Spinal cord (tissue), 10 donors: ENCODE data around the gene POLR1B. TPM values are rescaled to one million over a fixed set of nuclear protein-coding genes. Genes with fewer than 3 reads are reported as not detected.
A peak's percentile ranks its signal among the peaks of the same experiment; 100 is the strongest.

ENCODE experiments used
- DNase-seq, 6 donors: peaks; one replicate each; pipeline versions ENCODE4 v3.0.0 to v3.0.0-alpha.2; 2013 to 2015; ENCODE audit warnings: low spot score in 6 of 6, low read depth in 4 of 6
- H3K27ac ChIP-seq: one replicate; pipeline ENCODE4 v1.5.1; 2013; ENCODE audit warnings: low read depth, low read length, control low read depth
- H3K27me3 ChIP-seq: one replicate; pipeline ENCODE4 v1.6.1; 2013; ENCODE audit warnings: low read length; ENCODE audit not compliant: control insufficient read depth, insufficient read depth
- H3K36me3 ChIP-seq: one replicate; pipeline ENCODE4 v1.6.1; 2013; ENCODE audit warnings: low read length; ENCODE audit not compliant: control insufficient read depth, insufficient read depth
- H3K4me1 ChIP-seq: one replicate; pipeline ENCODE4 v1.6.1; 2013; ENCODE audit warnings: low read length; ENCODE audit not compliant: control insufficient read depth, insufficient read depth
- H3K4me3 ChIP-seq: one replicate; pipeline ENCODE4 v1.5.1; 2013; ENCODE audit warnings: low read depth, low read length, control low read depth
- H3K9me3 ChIP-seq: one replicate; pipeline ENCODE4 v1.6.1; 2013; ENCODE audit warnings: low read length; ENCODE audit not compliant: control insufficient read depth, insufficient read depth
- WGBS: methylation state at CpG from one replicate; pipeline ENCODE4 v1.1.5; 2013; ENCODE audit warnings: missing lambda C conversion rate; ENCODE audit not compliant: insufficient coverage; 5-methylcytosine and 5-hydroxymethylcytosine counted together
- polyA plus RNA-seq, 2 donors: library from polyadenylated mRNA; unstranded; fragments of 120-200 nt; gene quantifications; one replicate each; pipeline ENCODE4 v1.2.1, GENCODE V29; 2013; ENCODE audit not compliant: insufficient read length in 2 of 2
- total RNA-seq, 2 donors: library from RNA; depleted of rRNA in 1 of 2; stranded (reverse); fragments of 120-200 nt in 1 of 2; fragments of >200 nt in 1 of 2; gene quantifications; one replicate each; pipeline versions ENCODE4 v1.2.3 to v1.2.4, GENCODE V29; 2013 to 2014
- donor health status: healthy.

POLR1B gene
- total and polyA plus RNA-seq, 4 donors = 15.1 to 27.5 (median 17.0) TPM

GRCh38 chr2:112577756-112578155 lies 35.5 kb downstream of the POLR1B start:
- Histone ChIP-seq H3K27me3 (no peaks in the 10 kb centered on the region), H3K36me3 (peaks cover 15% of the 10 kb centered on the region), H3K9me3 (no peaks in the 10 kb centered on the region), H3K4me1 (peaks cover 4% of the 10 kb centered on the region), H3K4me3 (no peak overlapping the region), H3K27ac (no peak overlapping the region)
- DNase-seq = no peak
- WGBS = 49% methylated on average over 2 of the region's 5 CpGs

DNA sequence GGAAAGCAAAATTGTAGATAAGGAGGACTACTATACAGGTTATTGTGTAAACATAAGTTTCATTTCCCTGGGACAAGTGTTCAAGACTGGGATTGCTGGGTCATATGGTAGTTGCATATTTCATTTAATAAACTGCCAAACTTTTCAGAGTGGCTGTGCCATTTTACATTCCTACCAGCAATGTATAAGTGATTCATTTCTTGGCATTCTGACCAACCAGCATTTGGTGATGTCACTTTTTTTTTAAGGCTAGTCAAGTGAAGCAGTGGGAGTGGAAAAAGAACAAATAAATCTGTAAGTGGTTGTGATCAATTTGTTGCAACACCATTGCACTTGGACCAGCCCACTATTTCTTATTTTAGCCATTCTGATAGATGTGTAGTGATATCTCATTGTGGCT lies 37.0 kb downstream of the POLR1B start:
- no peak overlapping the region for H3K4me3 ChIP-seq
- H3K9me3 ChIP-seq = no peaks in the 10 kb centered on the region
- peak in 2 of 6 donors; percentile 28 to 80 for DNase-seq
- no peaks in the 10 kb centered on the region for H3K27me3 ChIP-seq
- H3K27ac ChIP-seq = no peak overlapping the region
- H3K4me1 ChIP-seq = peaks cover 6% of the 10 kb centered on the region
- peaks cover 11% of the 10 kb centered on the region for H3K36me3 ChIP-seq

- Histone ChIP-seq H3K36me3 (peaks cover 4% of the 10 kb centered on the region), H3K4me1 (peaks cover 11% of the 10 kb centered on the region), H3K9me3 (no peaks in the 10 kb centered on the region), H3K27me3 (no peaks in the 10 kb centered on the region), H3K27ac (no peak overlapping the region), H3K4me3 (no peak overlapping the region)
- WGBS = 80% methylated on average over 1 of the region's 7 CpGs
- DNase-seq = no peak
Observed at GRCh38 chr2:112580084-112580483, 37.8 kb downstream of the POLR1B start.

GRCh38 chr2:112582314-112582746 lies 40.1 kb downstream of the POLR1B start:
- H3K9me3 ChIP-seq = no peaks in the 10 kb centered on the region
- H3K4me3 ChIP-seq = no peak overlapping the region
- H3K27ac ChIP-seq = no peak overlapping the region
- DNase-seq = peak in 4 of 6 donors; percentile 19 to 86 (median 56)
- H3K4me1 ChIP-seq = peaks cover 25% of the 10 kb centered on the region
- H3K36me3 ChIP-seq = peaks cover 16% of the 10 kb centered on the region
- H3K27me3 ChIP-seq = no peaks in the 10 kb centered on the region
- 77% methylated on average over 8 of the region's 10 CpGs for WGBS

GRCh38 chr2:112583497-112584133 lies 41.4 kb downstream of the POLR1B start:
- DNase-seq = peak in 5 of 6 donors; percentile 6 to 48 (median 36)
- Histone ChIP-seq H3K4me3 (peak overlapping the region; percentile 68), H3K36me3 (peaks cover 23% of the 10 kb centered on the region), H3K27me3 (no peaks in the 10 kb centered on the region), H3K9me3 (no peaks in the 10 kb centered on the region), H3K4me1 (peaks cover 27% of the 10 kb centered on the region), H3K27ac (peak overlapping the region; percentile 95)
- WGBS = 18% methylated on average over 15 of the region's 19 CpGs

DNA sequence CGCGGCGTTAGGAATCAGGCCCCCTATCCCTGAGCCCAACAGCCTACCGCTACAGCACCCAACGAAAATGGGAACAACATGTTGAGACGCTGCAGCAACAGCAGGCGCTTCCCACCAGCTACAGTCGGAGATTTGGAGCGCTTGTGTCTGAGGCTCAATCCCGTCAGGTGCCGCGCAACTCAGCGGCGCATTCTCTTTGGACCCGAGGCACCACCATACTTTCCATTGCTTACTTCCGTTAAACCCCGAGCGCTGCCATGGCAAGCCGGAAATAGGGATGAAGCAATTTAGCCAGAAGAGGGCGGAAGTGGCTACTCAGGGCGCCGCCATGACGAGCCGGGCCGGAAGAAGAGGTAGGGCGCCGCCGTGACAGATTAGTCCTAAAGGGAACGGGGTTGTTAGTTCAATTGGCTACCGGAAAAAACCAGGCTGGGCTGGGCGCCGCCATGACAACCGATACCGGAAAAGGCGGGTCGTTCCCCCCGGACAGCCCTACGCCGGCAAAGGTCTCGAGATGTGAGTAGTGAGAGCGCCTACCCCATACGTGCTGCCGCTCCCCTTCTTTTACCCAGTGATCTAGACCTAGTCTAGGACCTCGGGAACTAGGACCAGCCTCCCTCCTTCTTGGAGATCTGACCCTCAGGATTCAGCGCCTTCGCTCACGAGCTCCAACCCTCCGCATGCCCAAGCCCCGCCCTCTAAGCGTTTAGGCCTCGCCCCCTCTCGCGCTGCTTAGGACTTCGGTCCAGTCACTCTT lies 42.0 kb downstream of the POLR1B start, which contains the start of gene CHCHD5:
CHCHD5 (plus strand) TSS at position 476 of the 757 bp plus-strand sequence; CDS start at position 515, 39 bp downstream.
- Histone ChIP-seq H3K4me3 (peak within 1 kb of the TSS; percentile 68), H3K27me3 (no peaks in the 10 kb centered on the region), H3K9me3 (no peaks in the 10 kb centered on the region), H3K4me1 (peaks cover 28% of the 10 kb centered on the region), H3K36me3 (peaks cover 28% of the 10 kb centered on the region), H3K27ac (peak within 1 kb of the TSS; percentile 95)
- 0% methylated on average over 54 of the region's 54 CpGs for WGBS
- DNase-seq = peak; percentile 90 to 99 (median 93)

DNA sequence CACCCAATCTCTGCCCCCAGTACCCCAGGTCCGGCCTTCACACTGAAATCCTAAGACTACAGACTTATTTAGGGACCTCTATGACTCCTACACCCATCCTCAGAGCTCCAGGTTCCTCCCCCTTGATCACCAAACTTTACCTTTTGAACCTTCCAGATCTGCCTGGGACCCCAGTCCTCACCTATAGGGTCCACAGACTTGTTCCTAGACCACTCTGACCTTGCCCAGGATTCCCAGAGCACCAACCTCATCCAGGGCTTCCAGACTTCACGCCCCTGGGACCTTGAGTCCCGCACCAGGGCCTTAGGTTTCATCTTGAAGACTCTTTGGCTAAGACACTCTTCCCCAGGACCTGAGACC lies 42.6 kb downstream of the POLR1B start:
- peak overlapping the region; percentile 68 for H3K4me3 ChIP-seq
- H3K27ac ChIP-seq = peak overlapping the region; percentile 95
- peaks cover 28% of the 10 kb centered on the region for H3K36me3 ChIP-seq
- 49% methylated on average over 3 of the region's 3 CpGs for WGBS
- H3K9me3 ChIP-seq = no peaks in the 10 kb centered on the region
- peaks cover 28% of the 10 kb centered on the region for H3K4me1 ChIP-seq
- H3K27me3 ChIP-seq = no peaks in the 10 kb centered on the region
- peak in 1 of 6 donors; percentile 2 for DNase-seq

DNA sequence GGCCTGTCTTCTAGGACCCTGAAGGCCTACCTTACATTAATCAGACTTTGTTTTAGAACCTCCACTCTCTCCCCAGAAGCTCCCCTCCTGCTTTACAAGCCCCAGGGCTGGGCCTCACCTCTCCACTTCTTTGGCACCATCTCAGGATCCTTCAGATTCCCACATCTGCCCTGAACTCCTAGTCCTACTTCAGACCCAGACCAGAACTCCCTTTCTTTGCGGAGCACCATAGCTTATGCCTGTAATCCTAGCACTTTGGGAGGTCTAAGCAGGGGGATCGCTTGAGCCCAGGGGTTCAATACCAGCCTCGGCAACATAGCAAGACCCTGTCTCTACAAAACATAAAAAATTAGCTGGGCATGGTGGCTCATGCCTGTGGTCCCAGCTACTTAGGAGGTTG lies 43.1 kb downstream of the POLR1B start:
- H3K27me3 ChIP-seq = no peaks in the 10 kb centered on the region
- H3K27ac ChIP-seq = no peak overlapping the region
- no peaks in the 10 kb centered on the region for H3K9me3 ChIP-seq
- peak overlapping the region; percentile 68 for H3K4me3 ChIP-seq
- WGBS = 89% methylated on average over 3 of the region's 3 CpGs
- DNase-seq = no peak
- peaks cover 31% of the 10 kb centered on the region for H3K36me3 ChIP-seq
- H3K4me1 ChIP-seq = peaks cover 28% of the 10 kb centered on the region

GRCh38 chr2:112585873-112586464 lies 43.7 kb downstream of the POLR1B start:
- Histone ChIP-seq H3K4me3 (no peak overlapping the region), H3K4me1 (peaks cover 28% of the 10 kb centered on the region), H3K36me3 (peaks cover 32% of the 10 kb centered on the region), H3K9me3 (no peaks in the 10 kb centered on the region), H3K27me3 (no peaks in the 10 kb centered on the region), H3K27ac (no peak overlapping the region)
- 100% methylated on average over 14 of the region's 18 CpGs for WGBS
- no peak for DNase-seq
